KBM-7 (cell line): ENCODE measurements around the gene ZNF205.
"Not testable (repeated sequence)": the region's sequence is repeated elsewhere in the genome, so short reads cannot be mapped to it uniquely, and the experiment has no call there.

Source experiments
- DNase-seq: peaks from one replicate; pipeline ENCODE4 v3.0.0-alpha.2; 2015
- in situ Hi-C: fragments of 300-500 bp; cut with MboI; formaldehyde crosslinking; loops from 2 replicates; pipeline ENCODE4 v1.14.3; 2020; ENCODE audit warnings: low sequenced_read_pairs, low pct_unique_long_range_greater_than_20kb, mixed read lengths

The ZNF205 gene

DNA sequence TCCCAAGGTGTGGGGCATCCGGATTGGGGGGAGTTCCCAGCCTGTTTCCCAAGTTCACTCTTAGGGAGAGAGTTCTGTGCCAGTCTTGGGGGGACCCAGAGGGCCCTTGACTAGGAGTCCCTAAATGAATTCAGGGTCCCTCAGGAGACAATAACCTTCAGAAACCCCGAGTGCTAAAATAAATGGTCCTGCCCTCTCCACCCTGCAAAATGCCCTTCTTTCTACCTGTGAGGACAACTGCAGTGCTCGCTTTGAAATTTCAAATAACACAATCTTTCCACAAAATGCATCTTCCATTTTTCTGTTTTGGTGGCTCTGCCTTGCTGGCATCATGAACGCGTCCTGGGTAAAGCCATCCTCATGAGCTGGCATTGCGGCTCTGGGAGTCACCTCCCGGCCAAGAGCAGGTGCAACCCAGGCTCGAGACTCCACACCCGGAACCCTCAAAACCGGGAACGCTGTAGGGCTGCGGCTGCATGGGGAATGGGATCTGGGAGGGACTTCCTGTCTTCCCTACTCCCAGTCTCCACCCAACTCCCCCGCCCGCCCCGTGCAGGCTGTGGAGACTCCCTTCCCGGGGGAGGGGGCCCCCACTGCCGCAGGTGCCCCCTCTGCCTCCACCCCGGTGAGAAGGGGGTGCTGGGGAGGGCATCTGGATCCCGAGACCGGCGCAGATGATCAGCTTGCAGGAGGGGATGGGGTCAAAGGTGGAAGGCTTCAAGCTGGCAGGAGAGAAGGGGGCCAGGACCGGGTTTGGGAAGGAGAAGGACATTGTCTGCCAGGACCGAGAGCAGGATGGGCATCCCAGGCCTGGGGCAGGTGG is at the start of gene ZNF205:
Gene ZNF205 (plus strand): TSS at position 529 of the 823 bp plus-strand sequence. CDS start 845 bp downstream, outside the sequence.
- no peak for DNase-seq
- in situ Hi-C loops: no loop called here

- DNase-seq: no peak
- in situ Hi-C loops: no loop called here
Observed at GRCh38 chr16:3063625-3064386, 48.6 kb upstream of the ZNF205 start.

- DNase-seq: no peak
Observed at GRCh38 chr16:3065069-3065741, 47.2 kb upstream of the ZNF205 start, which contains the start of gene IL32. Gene IL32 (plus strand): TSS chr16:3065640. CDS start chr16:3065812, 172 bp downstream.

DNA sequence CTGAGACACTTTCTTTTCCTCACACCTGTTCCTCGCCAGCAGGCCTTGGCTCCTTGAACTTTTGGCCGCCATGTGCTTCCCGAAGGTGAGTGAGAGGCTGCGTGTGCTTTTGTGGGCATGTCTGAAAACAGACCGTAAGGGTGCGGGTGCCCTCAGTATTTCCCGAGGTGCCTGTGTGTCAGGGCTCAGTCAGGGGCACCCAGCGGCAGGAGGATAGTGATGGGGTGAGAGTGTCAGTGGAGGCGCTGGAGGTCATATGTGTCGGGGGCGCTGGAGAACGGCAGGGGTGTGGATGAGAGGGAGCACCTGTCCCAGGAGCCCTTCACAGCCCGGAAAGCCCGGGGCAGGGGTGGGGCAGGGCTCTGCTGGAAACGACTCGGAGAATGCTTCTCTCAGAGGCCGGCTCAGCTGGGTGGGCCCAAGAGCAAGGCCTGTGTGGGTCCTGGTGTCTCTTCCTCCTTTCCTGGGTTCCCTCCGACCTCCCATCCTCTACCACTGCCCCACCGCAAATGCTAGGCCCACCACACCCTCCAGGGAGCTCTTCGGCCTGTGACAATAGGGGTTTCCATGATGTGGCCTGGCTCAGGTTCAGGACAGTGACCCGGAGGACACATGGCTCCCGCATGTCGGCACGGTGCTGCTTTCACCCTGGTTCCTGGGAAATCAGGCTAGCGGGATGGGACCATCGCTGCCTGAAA is 46.5 kb upstream of the ZNF205 start:
- in situ Hi-C loops: no loop called here
- DNase-seq: no peak

More at GRCh38 chr16:3065069-3065741, 47.2 kb upstream of the ZNF205 start, which contains the start of gene IL32:
- in situ Hi-C loops: no loop called here

- DNase-seq: no peak
- in situ Hi-C loops: no loop called here
Observed at GRCh38 chr16:3066440-3066748, 46.0 kb upstream of the ZNF205 start.

- DNase-seq: no peak
- in situ Hi-C loops: no loop called here
Observed at GRCh38 chr16:3068487-3068886, 43.9 kb upstream of the ZNF205 start.

DNA sequence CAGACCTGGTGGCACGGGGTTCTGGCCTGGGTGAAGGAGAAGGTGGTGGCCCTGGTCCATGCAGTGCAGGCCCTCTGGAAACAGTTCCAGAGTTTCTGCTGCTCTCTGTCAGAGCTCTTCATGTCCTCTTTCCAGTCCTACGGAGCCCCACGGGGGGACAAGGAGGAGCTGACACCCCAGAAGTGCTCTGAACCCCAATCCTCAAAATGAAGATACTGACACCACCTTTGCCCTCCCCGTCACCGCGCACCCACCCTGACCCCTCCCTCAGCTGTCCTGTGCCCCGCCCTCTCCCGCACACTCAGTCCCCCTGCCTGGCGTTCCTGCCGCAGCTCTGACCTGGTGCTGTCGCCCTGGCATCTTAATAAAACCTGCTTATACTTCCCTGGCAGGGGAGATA is 43.2 kb upstream of the ZNF205 start:
- in situ Hi-C loops, DNase-seq: not testable (repeated sequence)

- no peak for DNase-seq
- in situ Hi-C loops: no loop called here
Observed at GRCh38 chr16:3070608-3071111, 41.7 kb upstream of the ZNF205 start.

DNA sequence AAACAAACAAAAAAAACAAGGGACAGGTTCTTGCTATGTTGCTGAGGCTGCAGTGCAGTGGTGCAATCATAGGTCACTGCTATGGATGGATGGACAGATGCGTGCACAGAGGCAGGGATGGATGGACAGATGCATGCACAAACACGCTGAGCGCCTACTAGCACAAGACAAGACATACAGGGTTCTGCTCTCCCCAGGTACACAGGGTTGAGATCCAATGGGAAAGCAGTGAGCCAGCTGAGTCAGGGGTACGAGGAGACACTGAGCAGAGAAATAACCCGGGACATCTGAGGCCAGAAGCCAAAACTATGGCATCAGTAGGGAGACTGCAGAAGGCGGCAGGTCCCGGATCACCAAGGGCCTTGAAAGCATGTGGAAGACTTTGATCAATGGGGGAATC is 40.7 kb upstream of the ZNF205 start:
- in situ Hi-C loops: no loop called here
- no peak for DNase-seq

DNA sequence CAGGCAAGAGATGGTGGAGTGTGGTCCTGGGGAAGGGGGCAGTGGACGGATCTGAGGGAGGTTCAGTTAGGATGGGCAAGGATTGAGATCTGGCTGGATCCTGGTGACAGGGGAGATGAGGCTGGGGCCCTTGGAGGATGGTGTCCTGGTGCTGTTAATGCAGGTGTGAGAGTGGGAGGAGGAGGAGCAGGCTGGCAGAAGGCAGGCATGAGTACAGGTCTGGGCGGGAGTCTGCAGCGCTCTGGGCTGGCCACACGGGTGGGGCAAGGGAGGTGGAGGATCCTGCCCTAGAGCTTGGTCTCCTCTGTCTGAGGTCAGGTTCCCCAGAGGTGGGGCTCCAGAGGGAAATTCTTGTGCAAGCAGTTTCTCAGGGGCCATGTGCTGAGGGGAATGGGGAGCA is 40.2 kb upstream of the ZNF205 start:
- in situ Hi-C loops: not testable (repeated sequence)

GRCh38 chr16:3072576-3073263 is 39.7 kb upstream of the ZNF205 start:
- in situ Hi-C loops, DNase-seq: not testable (repeated sequence)

More for the DNA sequence above, 40.2 kb upstream of the ZNF205 start:
- DNase-seq: not testable (repeated sequence)

DNA sequence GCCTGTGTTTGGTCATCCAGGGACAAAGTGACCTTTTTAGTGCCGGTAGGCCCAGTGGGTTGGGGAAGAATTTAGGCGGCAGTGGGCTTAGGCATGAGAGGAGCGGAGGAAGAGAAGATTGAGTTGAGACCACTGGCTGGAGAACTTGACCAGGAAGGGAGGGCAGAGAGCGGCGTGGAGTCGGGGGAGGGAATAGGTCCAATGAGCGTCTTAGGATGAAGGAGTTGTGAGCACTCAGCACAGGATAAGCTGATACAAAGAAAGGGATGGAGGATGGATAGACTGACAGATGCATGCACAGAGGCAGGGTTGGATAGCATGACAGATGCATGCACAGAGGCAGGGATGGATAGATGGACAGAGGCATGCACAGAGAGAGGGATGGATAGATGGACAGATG is 38.9 kb upstream of the ZNF205 start:
- no peak for DNase-seq
- in situ Hi-C loops: no loop called here

DNA sequence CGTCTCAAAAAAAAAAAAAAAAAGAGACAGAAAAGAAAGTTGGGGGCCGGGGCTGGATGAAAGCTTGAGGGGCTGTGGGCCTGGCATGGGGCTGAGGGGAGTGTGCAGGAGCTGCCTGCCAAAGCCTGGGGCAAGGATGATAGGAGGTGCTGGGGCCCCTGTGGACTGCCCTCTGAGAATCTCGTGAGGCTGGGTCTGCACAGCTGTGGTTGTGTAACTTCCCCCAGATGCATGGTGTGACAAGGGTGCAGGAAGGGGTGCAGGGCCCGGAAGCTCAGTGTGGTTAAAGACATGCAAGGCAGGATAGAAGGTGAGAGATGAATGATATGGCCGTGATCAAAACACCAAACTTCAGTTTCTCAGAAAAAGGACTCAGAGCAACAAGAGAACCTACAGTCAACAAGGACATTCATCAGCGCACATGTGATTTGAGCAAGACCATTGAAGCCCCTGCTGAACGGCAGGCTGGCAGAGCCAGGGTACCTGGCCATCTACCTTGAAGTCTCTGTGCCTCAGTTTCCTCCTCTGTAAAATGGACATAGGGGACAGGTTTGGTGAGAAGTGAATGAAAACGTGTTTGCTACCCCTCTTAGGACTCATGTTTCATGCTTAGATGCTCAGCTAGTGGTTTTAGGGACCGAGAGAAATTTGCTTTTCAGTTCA is 37.4 kb upstream of the ZNF205 start:
- peak; percentile 97 for DNase-seq
- in situ Hi-C loops: no loop called here

DNA sequence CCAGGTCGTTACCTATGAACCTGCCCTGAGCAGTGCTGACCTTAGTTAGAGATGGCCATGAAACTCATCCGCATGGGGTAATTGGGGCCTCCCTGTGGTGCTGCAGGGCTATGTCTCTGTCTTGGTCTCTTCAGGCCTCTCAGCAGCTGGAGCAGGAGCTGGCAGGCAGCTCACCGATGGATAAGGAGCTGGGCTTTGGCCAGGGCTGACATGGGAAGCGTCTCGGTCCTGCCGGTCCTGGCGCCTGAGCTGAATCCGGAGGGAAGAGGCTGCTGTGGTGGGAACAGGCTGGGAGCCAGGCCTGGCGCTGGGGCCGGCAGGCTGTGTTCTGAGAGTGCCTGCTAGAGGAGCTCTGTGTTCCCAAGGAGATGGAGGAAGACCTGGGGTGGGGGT is 36.9 kb upstream of the ZNF205 start:
- no peak for DNase-seq
- in situ Hi-C loops: no loop called here

DNA sequence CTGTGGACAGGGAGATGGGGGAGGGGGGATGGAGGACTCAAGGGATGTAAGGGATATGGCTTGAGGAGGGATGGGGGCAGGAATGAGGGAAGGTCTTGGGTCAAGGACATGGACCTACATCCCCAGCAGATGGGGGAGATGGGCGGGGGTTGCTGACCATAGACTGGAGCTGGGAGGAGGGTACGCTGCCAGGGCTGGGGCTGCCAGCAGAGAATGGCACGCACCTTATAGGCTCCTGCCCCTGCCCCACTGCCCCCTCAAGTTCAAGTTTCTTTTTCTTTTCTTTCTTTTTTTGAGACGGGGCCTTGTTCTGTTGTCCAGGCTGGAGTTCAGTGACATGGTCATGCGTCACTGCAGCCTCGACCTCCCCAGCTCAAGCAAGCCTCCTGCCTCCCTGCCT is 36.4 kb upstream of the ZNF205 start:
- DNase-seq, in situ Hi-C loops: not testable (repeated sequence)

GRCh38 chr16:3076577-3076976 is 35.8 kb upstream of the ZNF205 start:
- no peak for DNase-seq
- in situ Hi-C loops: no loop called here

DNA sequence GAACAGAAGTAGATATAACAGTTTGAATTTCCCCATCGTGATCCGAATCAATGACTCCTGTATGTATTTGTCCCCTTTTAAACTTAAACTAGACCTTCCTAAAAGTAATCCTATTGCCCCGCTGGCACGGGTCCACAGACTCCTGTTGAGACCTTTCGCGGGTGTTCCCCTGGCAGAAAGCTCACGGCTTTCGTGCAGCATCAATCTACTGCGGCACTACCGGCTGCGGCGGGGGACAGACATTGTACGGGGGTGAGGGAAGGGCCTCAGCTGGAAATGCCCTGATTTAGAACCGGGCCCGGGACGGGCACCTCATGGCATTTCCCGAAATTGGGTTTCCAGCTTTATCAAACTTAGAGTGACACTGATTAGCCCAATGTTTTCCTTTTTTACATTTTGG is 32.4 kb upstream of the ZNF205 start:
- in situ Hi-C loops: no loop called here
- DNase-seq: no peak

GRCh38 chr16:3081957-3082356 is 30.4 kb upstream of the ZNF205 start:
- in situ Hi-C loops, DNase-seq: not testable (repeated sequence)
